ENCODE results near the gene PDP2.

PDP2 gene

DNA sequence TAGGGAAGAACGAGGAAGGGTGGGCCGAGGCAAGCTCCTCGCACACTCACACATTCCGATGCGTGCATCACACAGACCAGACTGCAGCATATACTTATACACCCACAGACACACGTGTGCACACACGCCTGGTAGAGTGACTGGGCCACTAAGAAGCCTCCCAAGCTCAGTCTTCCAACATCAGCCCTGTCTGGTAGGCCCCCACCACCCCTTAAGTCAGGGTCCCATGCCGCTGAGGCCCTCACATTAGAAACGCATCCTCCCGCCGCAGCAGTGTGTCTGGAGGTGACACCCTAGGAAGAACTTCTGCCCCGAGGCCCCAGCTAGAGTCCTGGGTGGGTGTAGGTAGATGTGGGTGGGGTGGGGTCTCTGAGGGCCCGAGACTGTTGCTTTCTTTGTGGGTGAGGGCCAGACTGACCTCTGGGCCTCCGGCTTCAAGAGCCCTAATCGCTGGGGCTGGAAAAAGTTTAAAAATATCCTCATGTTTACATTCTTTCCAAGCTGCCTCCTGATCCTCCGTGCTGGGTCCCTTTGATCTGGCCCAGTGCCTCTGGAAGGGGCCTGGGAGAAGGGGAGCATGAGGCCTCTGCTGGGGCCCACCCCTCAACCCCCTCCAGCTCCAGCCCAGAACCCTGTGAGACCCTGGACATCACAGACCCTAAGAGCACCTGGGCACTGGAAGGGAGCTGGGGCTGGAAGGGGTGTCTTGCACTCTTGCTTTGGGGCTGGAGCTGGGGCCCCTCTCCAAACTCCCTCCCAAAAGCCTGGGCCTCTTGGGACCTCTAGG is 24.7 kb downstream of the PDP2 start:
- DNase-seq, result no peak

DNA sequence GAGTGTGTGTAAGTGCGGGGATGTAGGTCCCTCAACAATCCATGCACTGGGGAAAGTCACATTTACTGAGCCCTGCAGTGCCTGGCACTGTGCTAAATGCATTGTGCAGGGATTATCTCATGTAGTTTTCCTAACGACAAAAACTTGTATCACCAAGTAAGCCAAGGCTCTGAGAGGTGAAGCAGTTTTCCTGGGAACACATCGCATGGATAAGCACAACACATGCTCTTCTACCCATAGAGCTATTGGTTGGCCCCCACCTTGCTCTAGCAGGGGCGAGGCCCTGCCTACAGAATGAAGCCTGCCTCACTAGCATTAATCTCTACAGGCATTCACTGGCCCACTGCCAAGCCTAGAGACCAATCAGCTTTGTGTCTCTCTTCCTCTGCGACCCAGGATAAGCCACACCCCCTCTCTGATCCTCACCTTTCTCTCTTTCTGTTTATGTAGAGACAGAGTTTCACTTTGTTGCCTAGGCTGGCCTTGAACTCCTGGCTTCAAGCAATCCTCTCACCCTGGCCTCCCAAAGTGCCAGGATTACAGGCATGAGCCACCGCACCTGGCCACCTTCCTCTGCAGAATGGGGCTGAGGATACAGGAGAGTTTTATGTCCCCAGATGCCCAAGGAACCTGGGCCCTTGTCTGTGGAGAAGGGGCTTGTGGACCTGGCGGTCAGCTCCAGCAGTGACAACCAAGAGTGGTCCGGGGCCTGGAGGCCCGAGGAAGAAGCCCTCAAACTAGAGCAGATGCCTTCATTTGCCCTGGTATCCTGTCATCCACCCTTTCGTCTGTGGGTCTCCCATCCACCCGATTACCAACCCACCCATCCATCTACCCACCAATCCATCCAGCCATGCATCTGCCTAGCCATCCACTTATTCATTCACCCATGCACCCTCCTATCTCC is 25.6 kb downstream of the PDP2 start:
- DNase-seq, result peak; percentile 67

DNA sequence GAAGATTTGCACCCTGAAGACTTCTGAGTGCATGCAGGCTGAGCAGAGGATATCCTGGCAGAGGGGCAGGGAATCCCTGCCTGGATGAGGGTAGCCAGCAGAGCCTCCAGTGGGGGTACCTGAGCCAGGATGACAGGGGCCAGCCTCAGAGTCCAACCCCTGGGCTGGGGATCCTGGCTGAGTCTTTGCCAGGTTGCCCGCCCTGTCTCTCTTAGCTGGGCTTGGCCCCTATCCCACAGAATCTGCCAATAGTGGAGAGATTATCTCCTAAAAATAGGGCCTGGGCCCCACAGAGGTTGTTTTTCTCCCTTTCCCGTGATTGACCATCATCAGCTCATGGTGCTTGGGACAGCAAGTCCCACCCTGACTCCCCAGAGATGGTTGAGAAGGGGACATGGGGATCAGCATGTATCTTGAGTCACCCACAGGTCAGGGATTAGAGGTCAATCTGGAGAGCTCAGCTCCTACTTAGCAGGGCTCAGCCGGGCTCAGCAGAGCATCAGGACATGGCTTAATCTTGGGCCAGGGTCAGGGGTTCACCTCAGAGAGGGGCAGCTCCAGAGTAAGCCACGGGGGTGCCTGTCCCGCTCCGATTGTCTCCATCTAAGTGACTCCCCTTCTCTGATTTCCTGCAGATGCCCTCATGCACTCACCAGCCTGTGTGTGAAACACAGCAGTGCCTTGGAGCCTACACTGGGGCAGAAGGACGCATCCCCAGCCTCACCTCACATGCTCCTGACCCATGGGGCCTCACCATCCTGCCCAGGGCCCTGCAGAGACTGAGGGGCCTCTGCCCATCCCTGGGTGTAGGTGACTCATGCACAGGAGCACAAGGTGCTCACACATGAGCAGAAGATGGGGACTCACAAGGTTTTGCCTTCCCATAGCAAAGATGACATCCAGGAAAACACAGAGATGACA is 26.9 kb downstream of the PDP2 start:
- no peak for DNase-seq

DNA sequence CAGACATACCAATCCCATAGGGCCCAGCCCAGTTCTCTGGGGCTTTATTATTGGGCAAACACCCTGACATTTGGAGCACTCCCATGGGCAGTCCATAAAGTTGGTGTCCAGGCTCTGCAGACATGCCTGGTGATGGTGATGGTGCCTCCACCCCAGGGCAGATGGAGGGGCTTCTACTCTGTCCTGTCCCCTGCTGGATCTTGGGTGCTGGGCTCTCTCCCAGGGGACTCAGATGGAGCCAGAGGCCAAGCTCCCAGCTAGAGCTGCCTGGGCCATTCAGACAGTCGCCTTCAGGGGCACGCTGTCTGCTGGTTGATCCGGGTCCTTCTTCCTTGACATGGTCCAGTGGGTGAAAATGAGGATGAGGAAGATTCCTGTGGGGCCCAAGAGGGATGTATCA is 27.8 kb downstream of the PDP2 start:
- DNase-seq, result no peak

DNA sequence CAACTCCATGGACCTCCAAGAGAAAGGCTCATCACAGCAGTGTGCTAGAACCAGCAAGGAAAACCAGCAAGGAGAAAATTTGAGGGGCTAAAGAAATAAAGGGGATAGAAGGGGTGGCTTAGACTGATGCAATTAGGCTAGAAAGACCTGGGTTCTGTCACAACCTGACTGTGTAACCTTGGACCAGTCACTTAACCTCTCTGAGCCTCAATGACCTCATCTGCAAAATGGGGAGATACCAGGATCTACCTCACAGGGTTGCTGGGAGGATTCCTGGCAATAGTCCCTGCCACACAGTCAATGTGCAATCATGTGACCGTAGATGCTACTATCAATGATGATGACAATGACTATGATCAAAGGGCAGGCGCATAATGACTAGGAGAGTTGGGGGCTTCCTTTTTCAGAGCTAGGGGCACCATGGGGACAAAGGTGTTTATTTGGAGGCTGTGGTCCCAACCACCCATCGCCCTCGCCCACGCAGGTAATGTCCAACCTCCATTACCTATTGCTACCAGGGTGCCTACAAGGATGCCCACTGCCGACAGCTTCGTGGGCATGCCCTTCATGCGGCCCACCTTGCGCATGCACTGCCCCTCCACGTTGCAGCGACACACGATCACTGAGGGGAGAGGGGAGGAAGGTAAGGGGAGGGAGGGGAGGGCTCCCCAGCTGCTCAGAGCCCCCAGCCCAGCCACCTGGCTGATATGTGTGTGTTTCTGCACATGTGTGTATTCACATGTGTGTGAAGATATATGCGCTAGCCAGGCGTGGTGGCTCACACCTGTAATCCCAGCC is 28.6 kb downstream of the PDP2 start:
- no peak for DNase-seq

DNA sequence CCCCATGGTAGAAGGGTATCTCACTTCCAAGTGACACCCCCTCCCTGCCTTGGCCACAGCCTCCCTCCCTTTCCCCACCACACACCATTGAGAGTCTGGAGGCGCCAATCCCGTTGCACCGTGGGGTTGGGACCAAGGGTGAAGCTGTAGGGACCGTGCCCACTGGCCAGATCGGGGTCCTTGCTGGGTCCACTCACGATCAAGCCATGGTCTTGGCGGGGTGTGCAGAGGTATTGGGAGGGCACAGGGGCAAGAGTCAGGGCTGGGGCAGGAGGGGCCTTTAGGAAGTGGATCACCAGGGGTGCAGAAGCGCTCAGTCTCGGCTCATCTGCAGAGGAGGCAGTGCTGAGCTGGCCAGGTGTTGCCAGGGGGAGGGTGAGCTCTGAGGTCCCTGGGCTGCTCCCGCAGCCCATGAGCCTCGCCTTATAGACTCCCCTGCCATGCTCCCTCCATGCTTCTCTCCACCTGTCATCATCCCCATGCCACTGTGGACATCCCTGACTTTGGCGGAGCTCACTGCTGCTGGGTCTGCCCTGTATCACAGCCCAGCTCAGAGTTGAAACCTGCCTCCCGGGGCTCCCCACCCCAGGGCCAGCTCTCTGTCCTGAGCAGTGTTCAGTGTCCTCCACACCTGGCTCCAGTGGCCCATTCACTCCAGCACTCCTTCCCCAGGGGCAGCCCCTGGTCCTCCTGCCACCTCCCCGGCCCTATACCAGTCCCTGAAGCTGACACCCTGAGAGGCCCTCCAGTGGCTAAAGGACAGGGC is 30.0 kb downstream of the PDP2 start:
- DNase-seq, result no peak

DNA sequence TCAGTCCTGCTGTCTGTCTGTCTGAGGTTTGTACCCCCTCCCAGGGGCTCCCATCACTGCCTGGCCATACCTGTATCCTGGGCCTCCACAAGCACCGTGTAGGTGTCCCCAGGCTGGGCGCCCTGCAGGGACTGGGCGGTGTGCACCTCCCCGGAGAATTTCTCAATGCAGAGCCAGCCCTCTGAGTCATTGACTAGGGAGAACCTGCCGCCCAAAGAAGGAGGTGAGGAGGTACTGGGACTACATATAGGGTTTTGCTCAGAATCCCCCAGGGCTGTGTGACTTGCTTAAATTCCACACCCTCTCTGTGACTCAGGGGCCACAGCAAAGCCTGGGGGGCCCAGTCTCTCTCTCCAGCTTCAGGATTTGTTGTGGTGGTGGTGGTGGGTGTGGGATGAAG is 30.8 kb downstream of the PDP2 start:
- no peak for DNase-seq

DNA sequence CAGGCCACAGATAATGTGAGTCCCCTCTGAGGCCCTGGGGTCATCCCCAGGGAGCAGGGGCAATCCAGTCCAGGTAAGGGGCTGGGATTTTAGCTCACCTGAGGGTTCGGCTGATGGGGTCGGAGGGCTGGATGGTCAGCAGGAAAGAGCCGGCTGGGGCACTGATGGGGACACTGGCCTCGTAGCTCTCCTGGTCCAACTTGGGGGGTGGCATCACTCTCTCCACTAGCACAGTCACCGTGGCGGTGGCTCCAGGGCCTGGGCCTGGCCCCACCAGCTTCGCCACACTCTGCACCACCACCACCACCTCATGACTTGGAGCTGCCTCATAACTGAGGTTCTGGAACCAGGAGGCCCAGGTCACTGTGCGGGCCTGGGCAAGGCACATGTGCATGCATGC is 31.5 kb downstream of the PDP2 start:
- no peak for DNase-seq

DNA sequence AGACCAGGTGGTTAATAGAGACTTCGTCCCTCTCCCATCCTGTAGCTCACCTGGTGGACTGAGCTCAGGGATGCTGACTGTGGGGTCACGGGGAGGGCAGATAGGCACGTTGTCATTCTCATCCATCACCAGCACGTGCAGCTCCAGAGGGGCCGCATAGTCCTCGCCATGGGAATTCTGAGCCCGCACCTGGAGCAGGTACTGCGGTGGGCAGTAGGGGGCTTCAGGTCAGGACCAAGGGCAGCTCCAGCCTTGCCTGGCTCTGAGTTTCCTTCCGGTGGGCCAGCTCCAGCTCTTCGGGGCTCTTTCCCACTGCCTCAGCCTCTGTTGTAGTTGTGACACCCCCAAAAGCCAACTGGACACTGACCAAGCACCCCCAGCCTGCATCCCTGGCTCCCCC is 32.8 kb downstream of the PDP2 start:
- no peak for DNase-seq

DNA sequence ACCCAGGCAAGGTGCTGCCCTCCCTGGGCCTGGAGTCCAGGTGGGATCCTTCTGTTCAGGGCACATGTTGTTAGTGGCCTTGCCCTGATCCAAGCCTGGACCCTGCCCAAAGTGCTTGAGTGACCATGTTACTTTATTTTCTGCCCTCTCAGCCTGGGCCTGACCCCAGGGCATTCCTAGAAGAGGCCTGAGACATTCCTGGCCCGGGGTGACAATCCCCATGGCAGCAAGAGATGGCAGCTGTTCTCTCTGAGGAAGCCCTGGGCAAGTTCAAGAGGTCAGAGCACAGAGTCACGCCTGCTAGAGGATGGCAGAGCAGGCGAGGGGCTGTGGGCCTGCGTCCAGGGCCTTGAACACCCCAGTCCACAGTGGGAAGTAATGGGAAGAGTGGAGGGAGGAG is 33.4 kb downstream of the PDP2 start:
- DNase-seq, result no peak

DNA sequence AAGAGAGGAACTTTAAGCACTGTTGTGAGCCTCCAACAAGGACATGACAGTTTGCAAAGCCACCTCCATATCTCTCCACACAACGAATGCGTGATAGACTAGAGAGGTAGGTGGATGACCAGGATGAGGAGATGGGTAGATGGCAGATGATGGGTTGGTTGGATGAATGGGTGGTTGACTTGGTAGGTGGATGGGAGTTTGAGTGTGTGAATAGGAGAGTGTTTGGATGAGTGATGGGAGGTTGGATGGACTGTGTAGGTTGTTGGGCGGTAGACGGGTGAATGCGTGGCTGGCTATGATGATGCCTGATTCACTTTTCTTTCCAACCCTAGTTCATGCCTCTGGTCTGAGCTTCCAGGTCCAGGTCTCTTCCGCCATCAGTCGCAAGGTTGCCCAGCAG is 34.2 kb downstream of the PDP2 start:
- no peak for DNase-seq

DNA sequence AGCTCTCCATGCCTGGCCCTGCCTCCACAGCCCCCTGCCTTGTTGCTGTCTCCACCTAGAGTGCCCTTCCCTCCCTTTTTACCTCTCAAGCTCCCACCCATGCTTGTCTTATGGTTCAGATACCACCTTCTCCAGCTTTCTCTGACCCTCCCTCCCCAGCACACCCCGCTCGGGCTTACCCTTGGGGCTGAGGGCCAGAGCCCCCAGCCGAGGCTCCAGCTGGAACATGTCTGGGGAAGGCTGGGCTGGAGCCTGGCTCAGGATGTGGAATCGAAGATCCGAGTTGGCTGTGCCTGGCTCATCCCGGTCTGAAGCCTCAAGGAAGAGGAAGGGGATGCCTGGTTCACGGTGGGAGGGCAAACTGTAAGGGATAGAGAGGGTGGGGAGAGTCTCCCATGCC is 34.7 kb downstream of the PDP2 start:
- DNase-seq, result no peak

DNA sequence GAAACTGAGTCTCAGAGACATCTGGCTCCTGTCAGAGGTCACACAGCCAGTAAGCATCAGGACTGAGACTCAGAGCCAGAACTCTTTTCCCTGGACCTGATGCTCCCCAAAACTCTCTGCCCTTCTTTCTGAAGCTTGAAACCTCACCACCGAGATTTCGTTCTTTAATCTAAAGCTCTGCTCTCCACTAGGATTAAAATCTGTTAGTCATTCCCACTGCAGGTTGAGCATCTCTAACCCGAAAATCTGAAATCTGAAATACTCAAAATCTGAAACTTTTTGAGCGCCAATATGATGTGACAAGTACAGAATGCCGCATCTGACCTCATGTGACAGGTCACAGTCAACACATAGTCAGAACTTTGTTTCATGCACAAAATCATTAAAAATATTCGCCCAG is 36.2 kb downstream of the PDP2 start:
- no peak for DNase-seq

DNA sequence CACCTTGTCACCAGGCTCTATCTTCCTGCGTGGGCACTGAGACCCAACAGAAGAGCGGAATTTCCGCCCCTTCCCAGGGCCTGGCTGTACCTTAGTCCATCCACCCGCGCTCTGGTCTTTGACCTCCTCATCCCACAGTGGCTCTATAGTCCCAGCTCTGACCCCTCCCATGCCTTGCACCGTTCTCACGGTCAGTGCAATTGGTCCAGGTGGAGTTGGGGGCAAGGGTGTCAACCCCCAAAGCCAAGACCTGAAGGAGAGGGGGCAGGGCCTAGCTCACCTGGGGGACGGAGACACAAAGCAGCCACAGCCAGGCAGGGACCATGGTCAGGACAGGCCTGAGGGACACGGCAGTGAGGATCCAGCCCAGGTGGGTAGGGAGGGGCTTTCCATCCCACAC is 37.4 kb downstream of the PDP2 start:
- DNase-seq, result no peak

DNA sequence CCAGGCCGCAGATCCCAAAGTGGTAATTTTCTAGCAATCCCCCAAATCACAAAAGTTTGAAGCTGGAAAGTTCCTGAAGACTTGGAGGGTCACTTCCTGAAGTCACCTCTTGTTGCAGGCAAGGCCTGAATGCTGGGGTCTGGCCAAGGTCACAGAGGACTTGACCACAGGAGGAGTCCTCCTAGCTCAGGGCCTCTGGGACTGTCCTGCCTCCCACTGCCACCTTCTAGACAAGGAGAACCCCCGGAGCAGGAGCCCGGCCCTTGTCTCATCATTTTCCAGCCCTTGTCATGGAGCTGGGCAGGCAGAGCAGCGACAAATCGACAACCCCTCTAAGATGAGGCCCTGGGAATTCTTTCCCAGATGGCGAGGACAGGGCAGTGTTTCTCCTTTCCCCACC is 38.0 kb downstream of the PDP2 start:
- no peak for DNase-seq

DNA sequence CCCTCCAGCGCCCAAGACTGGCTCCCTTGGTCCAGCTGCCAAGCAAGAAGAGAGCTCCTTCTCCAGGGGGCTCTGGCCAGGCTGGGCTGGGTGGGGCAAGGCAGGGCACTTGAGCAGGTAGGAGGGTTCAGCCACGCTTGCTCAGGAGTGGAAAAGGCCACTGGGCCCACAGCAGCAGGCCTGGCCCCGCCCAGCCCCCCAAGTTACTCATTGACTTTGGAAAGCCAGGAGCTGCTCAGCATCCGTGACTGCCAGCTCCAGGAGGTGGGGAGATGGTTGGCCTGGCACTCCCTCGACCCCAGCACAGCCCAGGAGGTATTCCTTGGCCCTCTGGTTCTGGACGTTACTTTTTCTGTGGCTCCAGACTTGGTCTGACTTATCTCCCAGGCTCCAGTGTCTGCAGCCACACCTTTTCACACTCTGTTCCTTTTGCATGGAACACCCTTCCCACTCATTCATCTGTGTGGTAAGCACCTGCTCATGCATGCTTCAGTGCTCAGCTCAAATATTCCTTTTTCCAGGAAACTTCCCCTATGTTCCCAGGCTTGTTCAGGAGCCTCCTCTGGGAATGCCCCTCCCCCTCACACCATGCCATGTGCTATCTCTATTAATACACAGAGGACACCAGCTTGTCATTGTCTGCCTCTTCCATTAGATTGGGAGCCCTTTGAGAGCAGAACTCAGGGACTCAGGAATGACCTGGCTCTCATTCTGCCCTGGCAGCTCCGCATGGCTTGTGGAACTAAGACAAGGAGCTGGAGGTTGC is 38.7 kb downstream of the PDP2 start, which contains the start of gene CDH16:
Gene CDH16 (minus strand): TSS at position 83 of the 766 bp plus-strand sequence. CDS start 820 bp downstream, outside the sequence.
- DNase-seq, result no peak

DNA sequence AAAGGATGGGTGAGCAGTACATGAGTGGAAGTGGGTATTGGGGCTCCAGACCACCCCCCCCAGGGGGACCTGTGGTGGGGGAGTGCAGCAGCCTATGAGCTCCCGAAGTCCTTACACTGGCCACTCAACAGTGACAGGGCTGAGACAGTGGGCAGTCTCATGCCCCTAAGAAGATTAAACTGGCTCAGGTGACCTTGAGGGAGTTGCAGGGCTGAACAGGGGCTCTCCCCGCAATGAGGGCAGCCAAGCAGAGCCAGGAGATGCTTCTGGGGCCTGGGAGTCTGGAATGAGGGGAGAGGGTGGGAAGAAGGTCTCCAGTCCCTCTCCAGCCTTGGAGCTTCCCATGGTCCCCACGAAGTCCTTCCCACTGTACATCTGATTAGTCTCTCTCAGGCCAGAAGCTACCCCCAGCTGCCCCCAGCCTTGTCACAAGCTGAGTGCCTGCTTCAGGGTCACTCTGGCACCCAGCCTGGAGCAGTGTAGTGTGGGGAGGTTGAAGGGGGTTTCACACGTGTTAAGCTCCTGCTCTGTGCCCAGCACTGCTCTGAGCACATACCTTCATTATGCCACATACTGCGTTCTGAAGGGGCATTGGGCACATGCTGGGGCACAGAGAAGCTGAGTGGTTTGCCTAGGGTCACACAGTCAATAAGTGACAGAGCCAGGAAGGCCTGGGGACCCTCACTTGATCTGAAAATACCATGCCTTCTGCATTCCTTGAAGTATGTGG is 39.4 kb downstream of the PDP2 start:
- DNase-seq, result no peak

DNA sequence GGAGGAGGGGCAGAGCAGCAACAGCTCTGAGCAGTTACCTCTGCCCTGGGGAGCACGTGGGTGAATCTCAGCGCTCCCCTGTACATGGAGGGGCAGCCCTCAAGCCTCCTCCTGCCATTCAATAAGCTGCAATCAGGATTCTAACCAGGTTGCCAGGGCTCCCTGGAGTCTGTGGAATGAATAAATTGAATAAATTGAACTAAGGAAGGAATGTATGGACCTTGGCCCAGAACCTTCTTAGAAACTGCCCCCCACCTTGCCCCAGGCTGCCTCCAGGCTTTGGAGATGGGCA is 39.9 kb downstream of the PDP2 start:
- no peak for DNase-seq

DNA sequence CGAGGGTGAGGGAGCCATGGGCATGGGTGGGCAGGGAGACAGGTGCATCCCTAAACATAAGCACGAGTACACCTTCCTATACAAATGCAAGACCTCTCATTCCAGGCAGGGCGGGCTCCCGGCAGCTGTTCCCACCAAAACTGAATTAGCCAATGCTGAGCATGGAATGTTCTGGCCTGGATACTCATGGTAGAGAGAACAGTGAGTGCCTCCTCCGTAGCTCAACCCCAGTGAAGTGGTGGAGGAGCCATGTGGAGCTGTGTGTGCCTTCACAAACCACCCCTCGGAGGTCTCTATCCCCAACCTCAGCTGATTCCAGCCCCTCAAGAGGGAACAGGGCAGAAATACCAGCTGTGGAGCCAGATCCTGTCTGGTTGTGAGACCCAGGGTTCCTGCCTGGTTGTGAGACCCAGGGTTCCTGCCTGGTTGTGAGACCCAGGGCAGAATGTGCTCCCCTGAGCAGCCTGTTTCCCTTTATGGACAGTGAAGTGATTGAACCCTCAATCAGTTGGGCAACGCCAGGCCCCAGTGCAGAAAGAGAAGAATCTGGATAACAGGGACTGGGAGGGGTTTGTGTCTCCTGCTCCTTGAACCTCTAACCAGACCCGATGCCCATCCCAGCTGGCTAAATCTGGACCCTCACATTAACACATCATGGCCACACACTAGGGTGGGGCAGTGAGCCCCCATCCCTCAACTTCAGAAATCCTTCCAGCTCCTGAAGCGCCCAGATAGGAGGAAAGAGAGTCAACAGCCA is 40.8 kb downstream of the PDP2 start:
- DNase-seq, result no peak

All from CD4-positive, alpha-beta T cell treated with Interleukin-6 for 4 hours (primary cell).